ENCODE data around the gene SCTR.

Gene SCTR

GRCh38 chr2:119486886-119487285, 37.4 kb downstream of the SCTR start:
- DNase-seq = no peak

- no peak for DNase-seq
Measured at GRCh38 chr2:119486196-119486827, 38.0 kb downstream of the SCTR start.

- DNase-seq = no peak
Measured at GRCh38 chr2:119485336-119486110, 38.8 kb downstream of the SCTR start.

GRCh38 chr2:119484834-119485233, 39.4 kb downstream of the SCTR start:
- DNase-seq = no peak

GRCh38 chr2:119483896-119484718, 40.2 kb downstream of the SCTR start:
- no peak for DNase-seq

- DNase-seq = no peak
Measured at GRCh38 chr2:119483395-119483753, 40.9 kb downstream of the SCTR start.

GRCh38 chr2:119482481-119483394, 41.5 kb downstream of the SCTR start:
- no peak for DNase-seq

- DNase-seq = no peak
Measured at GRCh38 chr2:119481501-119482455, 42.5 kb downstream of the SCTR start.

- no peak for DNase-seq
Measured at GRCh38 chr2:119480718-119481142, 43.6 kb downstream of the SCTR start.

GRCh38 chr2:119480184-119480583, 44.1 kb downstream of the SCTR start:
- DNase-seq = no peak

GRCh38 chr2:119478978-119479295, 45.3 kb downstream of the SCTR start:
- DNase-seq = no peak

GRCh38 chr2:119478188-119478977, 45.9 kb downstream of the SCTR start:
- DNase-seq = no peak

- no peak for DNase-seq
Measured at GRCh38 chr2:119477113-119477505, 47.2 kb downstream of the SCTR start.

GRCh38 chr2:119476301-119477112, 47.8 kb downstream of the SCTR start:
- no peak for DNase-seq

GRCh38 chr2:119475857-119476244, 48.4 kb downstream of the SCTR start:
- DNase-seq = no peak

GRCh38 chr2:119475225-119475856, 48.9 kb downstream of the SCTR start:
- no peak for DNase-seq

GRCh38 chr2:119474371-119475224, 49.7 kb downstream of the SCTR start:
- no peak for DNase-seq

- DNase-seq = no peak
Measured at GRCh38 chr2:119473621-119474370, 50.5 kb downstream of the SCTR start.

All from NCI-H1048 (cell line).